Central memory CD8-positive, alpha-beta T cell (primary cell): ENCODE results near the gene SLC29A3.

Experiments used
- ATAC-seq: fragments of 150-1000 bp; cut with Tn5 transposase; replicated peaks from 2 replicates; pipeline ENCODE4 v1.10.0; 2022; ENCODE audit warnings: mild to moderate bottlenecking, moderate FRiP score, moderate number of reproducible peaks; ENCODE audit not compliant: poor library complexity, severe bottlenecking; ENCODE audit errors: extremely low read depth
- DNase-seq, 2 donors: peaks; one replicate each; pipeline ENCODE4 v3.0.0; 2021; ENCODE audit warnings: low spot score in 2 of 2
- H3K27ac Mint-ChIP-seq: one replicate; pipeline ENCODE4 v1.8.0; 2022; ENCODE audit warnings: low read depth, mild to moderate bottlenecking, moderate library complexity, mixed read lengths
- H3K27me3 Mint-ChIP-seq: one replicate; pipeline ENCODE4 v1.8.0; 2022; ENCODE audit warnings: mixed read lengths
- H3K36me3 Mint-ChIP-seq: one replicate; pipeline ENCODE4 v1.8.0; 2022; ENCODE audit warnings: mild to moderate bottlenecking, moderate library complexity, mixed read lengths; ENCODE audit not compliant: insufficient read depth
- H3K4me1 Mint-ChIP-seq: one replicate; pipeline ENCODE4 v1.8.0; 2022; ENCODE audit warnings: mixed read lengths
- H3K4me3 Mint-ChIP-seq: one replicate; pipeline ENCODE4 v1.8.0; 2022; ENCODE audit warnings: mild to moderate bottlenecking, moderate library complexity, mixed read lengths
- H3K9me3 Mint-ChIP-seq: one replicate; pipeline ENCODE4 v1.8.0; 2022; ENCODE audit warnings: mixed read lengths

SLC29A3 gene

GRCh38 chr10:71379118-71379766, 60.2 kb downstream of the SLC29A3 start:
- Mint-ChIP-seq H3K27me3 (no peaks in the 10 kb centered on the region), H3K4me3 (no peak overlapping the region), H3K36me3 (no peaks in the 10 kb centered on the region), H3K27ac (no peak overlapping the region), H3K4me1 (peaks cover 6% of the 10 kb centered on the region), H3K9me3 (no peaks in the 10 kb centered on the region)
- ATAC-seq (no peak), DNase-seq (no peak)

- no peak for ATAC-seq
- H3K27me3 Mint-ChIP-seq: no peaks in the 10 kb centered on the region
- no peak for DNase-seq
- H3K4me3 Mint-ChIP-seq: no peak overlapping the region
- H3K9me3 Mint-ChIP-seq: no peaks in the 10 kb centered on the region
- H3K36me3 Mint-ChIP-seq: no peaks in the 10 kb centered on the region
- H3K4me1 Mint-ChIP-seq: peaks cover 6% of the 10 kb centered on the region
- no peak overlapping the region for H3K27ac Mint-ChIP-seq
Measured at GRCh38 chr10:71380841-71381240, 61.8 kb downstream of the SLC29A3 start.

DNA sequence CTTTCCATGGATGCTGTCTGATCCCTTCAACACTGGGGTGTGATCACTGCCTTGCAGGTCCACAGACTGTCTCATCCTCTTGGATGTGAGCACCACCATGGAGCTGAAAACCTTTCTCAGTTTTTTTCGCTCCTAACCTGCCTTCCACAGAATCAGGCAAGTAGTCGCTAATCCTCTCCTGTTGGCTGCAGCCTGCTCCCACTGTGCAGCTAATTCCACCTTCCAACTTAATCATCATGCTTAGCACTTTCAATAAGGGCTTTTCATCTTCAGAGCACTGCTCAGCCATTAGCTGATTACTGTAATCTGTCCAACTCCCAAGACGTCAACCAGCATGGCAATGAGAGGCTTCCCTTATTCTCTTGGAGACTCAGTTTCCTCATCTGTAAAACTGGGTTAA, 62.6 kb downstream of the SLC29A3 start:
- ATAC-seq (no peak), DNase-seq (no peak)
- no peak overlapping the region for H3K27ac Mint-ChIP-seq
- no peaks in the 10 kb centered on the region for H3K36me3 Mint-ChIP-seq
- no peaks in the 10 kb centered on the region for H3K27me3 Mint-ChIP-seq
- H3K9me3 Mint-ChIP-seq: no peaks in the 10 kb centered on the region
- H3K4me1 Mint-ChIP-seq: peaks cover 6% of the 10 kb centered on the region
- no peak overlapping the region for H3K4me3 Mint-ChIP-seq

GRCh38 chr10:71382028-71382427, 63.0 kb downstream of the SLC29A3 start:
- Mint-ChIP-seq H3K27me3 (no peaks in the 10 kb centered on the region), H3K4me1 (peaks cover 6% of the 10 kb centered on the region), H3K9me3 (no peaks in the 10 kb centered on the region), H3K36me3 (no peaks in the 10 kb centered on the region), H3K27ac (no peak overlapping the region), H3K4me3 (no peak overlapping the region)
- ATAC-seq (no peak), DNase-seq (no peak)

GRCh38 chr10:71382757-71383156, 63.7 kb downstream of the SLC29A3 start:
- no peak overlapping the region for H3K27ac Mint-ChIP-seq
- DNase-seq (no peak), ATAC-seq (no peak)
- no peaks in the 10 kb centered on the region for H3K9me3 Mint-ChIP-seq
- H3K36me3 Mint-ChIP-seq: no peaks in the 10 kb centered on the region
- H3K27me3 Mint-ChIP-seq: no peaks in the 10 kb centered on the region
- no peak overlapping the region for H3K4me3 Mint-ChIP-seq
- H3K4me1 Mint-ChIP-seq: peaks cover under 1% of the 10 kb centered on the region

DNA sequence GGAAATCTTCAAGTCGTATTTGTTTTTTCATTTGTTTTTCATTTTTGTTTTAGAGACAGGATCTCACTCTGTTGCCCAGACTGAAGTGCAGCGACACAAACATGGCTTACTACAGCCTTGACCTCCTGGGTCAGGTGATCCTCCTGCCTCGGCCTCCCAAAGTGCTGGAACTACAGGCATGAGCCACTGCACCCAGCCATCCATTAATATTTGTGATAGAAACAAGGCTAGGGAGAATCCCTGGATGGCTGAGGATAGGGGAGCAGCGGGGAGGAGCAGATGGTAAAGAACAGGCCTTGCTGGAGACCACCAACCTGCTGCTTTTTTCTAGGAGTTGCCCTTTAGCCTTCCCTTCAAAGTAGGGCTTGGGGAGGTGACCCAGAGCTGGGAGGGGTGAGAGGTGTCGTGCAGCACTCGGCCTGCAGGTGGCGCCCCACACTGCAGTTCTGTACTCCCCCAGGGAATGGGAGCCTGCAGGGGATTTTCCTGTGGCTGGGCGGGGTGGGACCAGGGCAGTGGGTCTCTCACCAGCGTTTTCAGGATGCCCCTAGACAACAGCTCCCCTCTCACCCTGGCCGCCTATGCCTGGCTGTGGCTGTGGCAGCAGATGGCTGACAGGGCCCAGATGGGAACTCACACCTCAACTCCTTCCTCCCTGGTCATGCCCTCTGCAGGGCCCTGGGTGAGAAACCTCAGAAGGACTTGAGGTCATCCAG, 65.1 kb downstream of the SLC29A3 start:
- Mint-ChIP-seq H3K36me3 (no peaks in the 10 kb centered on the region), H3K27me3 (peaks cover 6% of the 10 kb centered on the region), H3K27ac (no peak overlapping the region), H3K9me3 (no peaks in the 10 kb centered on the region), H3K4me1 (no peaks in the 10 kb centered on the region), H3K4me3 (no peak overlapping the region)
- ATAC-seq (peak; percentile 79), DNase-seq (peak; percentile 58 to 71)

DNA sequence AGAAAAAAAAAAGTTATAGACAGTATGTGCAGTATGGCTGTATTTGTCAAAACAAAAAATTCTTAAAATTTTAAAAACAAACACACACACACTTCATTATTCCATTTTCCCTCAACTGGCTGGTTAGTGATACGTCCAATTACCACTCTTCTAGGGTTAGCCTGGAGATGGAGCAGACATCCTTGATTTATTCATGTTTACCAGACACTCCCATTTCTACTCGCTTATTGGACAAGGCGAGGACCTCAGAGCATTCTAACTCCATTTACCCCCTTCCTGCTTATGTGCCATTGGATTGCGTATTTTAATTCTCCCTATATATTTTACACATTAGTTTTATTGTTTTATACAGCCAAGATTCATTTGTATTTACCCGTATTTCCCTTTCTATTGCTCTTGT, 69.1 kb downstream of the SLC29A3 start:
- H3K27me3 Mint-ChIP-seq: peaks cover 42% of the 10 kb centered on the region
- no peaks in the 10 kb centered on the region for H3K9me3 Mint-ChIP-seq
- ATAC-seq: no peak
- no peak for DNase-seq
- no peak overlapping the region for H3K4me3 Mint-ChIP-seq
- H3K36me3 Mint-ChIP-seq: no peaks in the 10 kb centered on the region
- H3K27ac Mint-ChIP-seq: no peak overlapping the region
- no peaks in the 10 kb centered on the region for H3K4me1 Mint-ChIP-seq

GRCh38 chr10:71388583-71389310, 69.7 kb downstream of the SLC29A3 start:
- no peak for ATAC-seq
- no peak overlapping the region for H3K27ac Mint-ChIP-seq

DNA sequence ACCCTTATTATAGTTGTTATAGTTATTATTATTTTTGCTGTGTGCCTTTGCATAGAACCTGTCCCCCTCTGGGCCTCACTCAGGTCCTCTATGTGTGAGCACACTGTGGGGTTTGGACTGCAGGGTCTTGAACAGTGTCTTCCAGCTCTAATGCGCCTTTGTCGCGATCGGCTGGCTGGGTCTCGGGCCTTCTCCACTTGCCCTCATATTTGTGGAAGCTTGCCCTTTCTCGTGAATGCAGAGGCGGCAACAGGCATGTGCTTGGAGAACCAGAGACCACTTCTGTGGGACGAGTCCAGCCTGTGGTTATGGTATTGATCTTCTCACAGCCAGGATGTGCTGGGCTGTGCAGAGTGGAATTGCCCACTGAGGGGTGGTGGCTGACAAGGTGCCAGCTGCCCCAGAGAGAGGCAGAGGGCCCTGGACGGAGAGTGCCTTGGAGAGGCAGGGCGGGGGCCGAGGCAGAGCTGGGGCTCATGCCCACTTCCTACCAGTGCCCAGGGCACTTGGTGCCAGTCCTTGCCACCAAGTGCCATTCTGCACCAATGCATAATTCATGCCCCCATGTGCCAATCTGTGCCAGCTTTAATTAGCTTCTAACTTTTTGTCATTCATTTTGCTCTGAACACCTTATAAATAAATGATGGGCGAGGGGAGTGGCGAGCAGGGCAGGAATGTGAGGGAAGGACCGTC, 70.9 kb downstream of the SLC29A3 start:
- H3K27ac Mint-ChIP-seq: no peak overlapping the region
- DNase-seq: no peak

More at GRCh38 chr10:71388583-71389310, 69.7 kb downstream of the SLC29A3 start:
- H3K36me3 Mint-ChIP-seq: no peaks in the 10 kb centered on the region
- H3K4me1 Mint-ChIP-seq: no peaks in the 10 kb centered on the region
- H3K4me3 Mint-ChIP-seq: no peak overlapping the region
- DNase-seq: no peak
- H3K9me3 Mint-ChIP-seq: no peaks in the 10 kb centered on the region
- peaks cover 47% of the 10 kb centered on the region for H3K27me3 Mint-ChIP-seq

GRCh38 chr10:71390461-71390835, 71.4 kb downstream of the SLC29A3 start:
- no peaks in the 10 kb centered on the region for H3K9me3 Mint-ChIP-seq
- ATAC-seq: no peak

More for the DNA sequence above, 70.9 kb downstream of the SLC29A3 start:
- H3K4me1 Mint-ChIP-seq: no peaks in the 10 kb centered on the region
- H3K27me3 Mint-ChIP-seq: peaks cover 59% of the 10 kb centered on the region
- H3K36me3 Mint-ChIP-seq: no peaks in the 10 kb centered on the region
- no peak for ATAC-seq
- no peak overlapping the region for H3K4me3 Mint-ChIP-seq
- no peaks in the 10 kb centered on the region for H3K9me3 Mint-ChIP-seq

GRCh38 chr10:71390921-71391690, 72.0 kb downstream of the SLC29A3 start:
- Mint-ChIP-seq H3K4me3 (no peak overlapping the region), H3K9me3 (no peaks in the 10 kb centered on the region), H3K27me3 (peaks cover 71% of the 10 kb centered on the region), H3K36me3 (no peaks in the 10 kb centered on the region), H3K4me1 (peaks cover 5% of the 10 kb centered on the region), H3K27ac (no peak overlapping the region)
- no peak for DNase-seq
- ATAC-seq: no peak

More at GRCh38 chr10:71390461-71390835, 71.4 kb downstream of the SLC29A3 start:
- DNase-seq: no peak
- Mint-ChIP-seq H3K27me3 (peaks cover 64% of the 10 kb centered on the region), H3K4me1 (no peaks in the 10 kb centered on the region), H3K27ac (no peak overlapping the region), H3K4me3 (no peak overlapping the region), H3K36me3 (no peaks in the 10 kb centered on the region)

- Mint-ChIP-seq H3K9me3 (no peaks in the 10 kb centered on the region), H3K27me3 (peaks cover 74% of the 10 kb centered on the region), H3K4me3 (no peak overlapping the region), H3K4me1 (peaks cover 5% of the 10 kb centered on the region), H3K27ac (no peak overlapping the region), H3K36me3 (no peaks in the 10 kb centered on the region)
- ATAC-seq (no peak), DNase-seq (no peak)
Measured at GRCh38 chr10:71391701-71392100, 72.6 kb downstream of the SLC29A3 start.
